Stimulated activated CD8-positive, alpha-beta memory T cell treated with anti-CD3 and anti-CD28 coated beads, Interleukin-2, amount 100 ng/mL, for 1 hour (primary cell): Measurements from ENCODE around the gene IFNGR2.

Source experiments
- DNase-seq, 2 donors: peaks; one replicate each; pipeline ENCODE4 v3.0.0-alpha.2; 2020; ENCODE audit warnings: low read depth in 2 of 2

Gene IFNGR2

GRCh38 chr21:33481314-33481943, 78.2 kb downstream of the IFNGR2 start:
- DNase-seq = no peak
